ENCODE data around the gene PACRG. TPM values are rescaled to one million over a fixed set of nuclear protein-coding genes. Genes with fewer than 3 reads are reported as not detected.

PACRG gene
- polyA plus RNA-seq, 1 donor (not counting 4 experiments of a cell fraction or from before 2014, with no cell fraction given) = 0.31 TPM

DNA sequence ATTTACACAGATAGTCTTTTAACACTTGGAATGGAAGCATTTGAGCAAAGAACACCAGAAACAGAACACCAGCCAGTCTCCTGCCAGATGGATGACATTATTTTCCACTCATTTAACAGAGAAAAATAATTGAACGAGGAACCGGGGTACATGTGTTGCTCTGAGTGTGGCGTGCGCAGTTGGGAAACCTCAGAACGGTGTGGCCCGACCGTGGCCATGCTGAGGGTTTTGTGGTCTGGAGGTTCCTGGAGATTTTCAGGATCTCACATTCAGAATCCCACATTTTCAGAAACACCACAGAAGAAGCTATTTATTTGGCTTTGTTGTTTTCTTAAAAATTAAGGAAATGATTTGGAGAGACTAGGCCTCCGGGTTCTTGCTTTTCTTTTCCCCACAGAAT, 559.9 kb downstream of the PACRG start:
- Histone ChIP-seq H3K9ac (ENCODE audit: control insufficient read depth, extremely low read depth, insufficient read depth, low read length) (no peak overlapping the region), H3K9me1 (ENCODE audit: control insufficient read depth, extremely low read depth, insufficient read depth, low read length) (no peaks in the 10 kb centered on the region), H3K4me3 (ENCODE audit: control insufficient read depth in 2 of 3, extremely low read depth in 1 of 3, insufficient read depth in 2 of 3, low read depth in 1 of 3, low read length in 3 of 3) (no peak overlapping the region), H3K4me1 (ENCODE audit: control insufficient read depth, extremely low read depth, insufficient read depth, low read length) (no peaks in the 10 kb centered on the region), H3K27me3 (ENCODE audit: control insufficient read depth, extremely low read depth, insufficient read depth, low read length) (no peaks in the 10 kb centered on the region), H4K20me1 (ENCODE audit: control insufficient read depth, extremely low read depth, insufficient read depth, low read length) (no peaks in the 10 kb centered on the region), H3K9me3 (ENCODE audit: control insufficient read depth, low read depth, low read length) (no peaks in the 10 kb centered on the region), H3K79me2 (ENCODE audit: control insufficient read depth, insufficient read depth, low read length) (no peaks in the 10 kb centered on the region), H2AFZ (ENCODE audit: control insufficient read depth, low read length) (no peak overlapping the region), H3K36me3 (ENCODE audit: control insufficient read depth in 2 of 2, extremely low read depth in 1 of 2, insufficient read depth in 2 of 2, low read length in 2 of 2) (no peaks in the 10 kb centered on the region), H3K4me2 (ENCODE audit: control insufficient read depth, extremely low read depth, insufficient read depth, low read depth, low read length) (no peak overlapping the region), H3K27ac (ENCODE audit: control insufficient read depth, insufficient read depth, low read length) (no peak overlapping the region)
- DNase-seq (ENCODE audit: low read depth, low spot score) (no peak), FAIRE-seq (no peak)
- no peak for TF ChIP-seq EZH2 (IDR thresholded peaks at IDR 0.05; ENCODE audit: low read length)
- TF ChIP-seq, protein P1, sequence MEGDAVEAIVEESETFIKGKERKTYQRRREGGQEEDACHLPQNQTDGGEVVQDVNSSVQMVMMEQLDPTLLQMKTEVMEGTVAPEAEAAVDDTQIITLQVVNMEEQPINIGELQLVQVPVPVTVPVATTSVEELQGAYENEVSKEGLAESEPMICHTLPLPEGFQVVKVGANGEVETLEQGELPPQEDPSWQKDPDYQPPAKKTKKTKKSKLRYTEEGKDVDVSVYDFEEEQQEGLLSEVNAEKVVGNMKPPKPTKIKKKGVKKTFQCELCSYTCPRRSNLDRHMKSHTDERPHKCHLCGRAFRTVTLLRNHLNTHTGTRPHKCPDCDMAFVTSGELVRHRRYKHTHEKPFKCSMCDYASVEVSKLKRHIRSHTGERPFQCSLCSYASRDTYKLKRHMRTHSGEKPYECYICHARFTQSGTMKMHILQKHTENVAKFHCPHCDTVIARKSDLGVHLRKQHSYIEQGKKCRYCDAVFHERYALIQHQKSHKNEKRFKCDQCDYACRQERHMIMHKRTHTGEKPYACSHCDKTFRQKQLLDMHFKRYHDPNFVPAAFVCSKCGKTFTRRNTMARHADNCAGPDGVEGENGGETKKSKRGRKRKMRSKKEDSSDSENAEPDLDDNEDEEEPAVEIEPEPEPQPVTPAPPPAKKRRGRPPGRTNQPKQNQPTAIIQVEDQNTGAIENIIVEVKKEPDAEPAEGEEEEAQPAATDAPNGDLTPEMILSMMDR (optimal IDR thresholded peaks at IDR 0.05 in 1 of 3, IDR thresholded peaks at IDR 0.05 in 1 of 3, conservative IDR thresholded peaks at IDR 0.05 in 1 of 3; ENCODE audit: extremely low read depth in 1 of 3, insufficient read depth in 2 of 3, low read length in 3 of 3) = no peak
- dilution Hi-C loops (cut with MboI; ENCODE audit: extremely low pct_ligation_motif_present, low sequenced_read_pairs) = no loop called here

DNA sequence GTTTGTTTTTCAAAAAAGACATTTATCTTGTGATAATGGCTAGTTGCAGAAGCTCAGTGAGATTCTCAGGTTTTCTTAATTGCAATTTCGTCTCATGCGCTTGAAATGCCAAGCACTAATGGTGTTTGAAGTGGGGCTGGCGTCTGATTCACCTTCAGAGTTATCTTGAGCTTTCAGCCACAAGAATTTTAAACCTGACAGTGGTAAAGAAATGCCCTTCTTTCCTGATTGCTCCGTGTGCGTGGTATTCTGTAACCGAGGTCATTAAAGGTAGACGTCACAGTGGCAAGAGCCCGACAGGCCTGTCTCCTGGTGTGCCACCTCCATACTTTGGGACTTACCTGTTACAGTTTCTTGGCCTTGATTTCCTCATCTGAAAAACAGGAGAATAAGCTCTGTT, 560.3 kb downstream of the PACRG start:
- no peak overlapping the region for H3K27ac ChIP-seq (ENCODE audit: control insufficient read depth, insufficient read depth, low read length)
- no peak for DNase-seq (ENCODE audit: low read depth, low spot score)
- H3K9me1 ChIP-seq (ENCODE audit: control insufficient read depth, extremely low read depth, insufficient read depth, low read length) = no peaks in the 10 kb centered on the region
- no peaks in the 10 kb centered on the region for H3K27me3 ChIP-seq (ENCODE audit: control insufficient read depth, extremely low read depth, insufficient read depth, low read length)
- no peak overlapping the region for H3K4me3 ChIP-seq (ENCODE audit: control insufficient read depth in 2 of 3, extremely low read depth in 1 of 3, insufficient read depth in 2 of 3, low read depth in 1 of 3, low read length in 3 of 3)
- no peaks in the 10 kb centered on the region for H3K36me3 ChIP-seq (ENCODE audit: control insufficient read depth in 2 of 2, extremely low read depth in 1 of 2, insufficient read depth in 2 of 2, low read length in 2 of 2)
- no peaks in the 10 kb centered on the region for H3K9me3 ChIP-seq (ENCODE audit: control insufficient read depth, low read depth, low read length)
- H4K20me1 ChIP-seq (ENCODE audit: control insufficient read depth, extremely low read depth, insufficient read depth, low read length) = no peaks in the 10 kb centered on the region
- no peaks in the 10 kb centered on the region for H3K79me2 ChIP-seq (ENCODE audit: control insufficient read depth, insufficient read depth, low read length)
- no peak overlapping the region for H2AFZ ChIP-seq (ENCODE audit: control insufficient read depth, low read length)
- no peak overlapping the region for H3K4me2 ChIP-seq (ENCODE audit: control insufficient read depth, extremely low read depth, insufficient read depth, low read depth, low read length)
- TF ChIP-seq, protein P1 (optimal IDR thresholded peaks at IDR 0.05 in 1 of 3, IDR thresholded peaks at IDR 0.05 in 1 of 3, conservative IDR thresholded peaks at IDR 0.05 in 1 of 3; ENCODE audit: extremely low read depth in 1 of 3, insufficient read depth in 2 of 3, low read length in 3 of 3) = no peak
- TF ChIP-seq EZH2 (IDR thresholded peaks at IDR 0.05; ENCODE audit: low read length) = no peak
- dilution Hi-C loops (cut with MboI; ENCODE audit: extremely low pct_ligation_motif_present, low sequenced_read_pairs) = no loop called here
- FAIRE-seq = no peak
- H3K4me1 ChIP-seq (ENCODE audit: control insufficient read depth, extremely low read depth, insufficient read depth, low read length) = no peaks in the 10 kb centered on the region
- no peak overlapping the region for H3K9ac ChIP-seq (ENCODE audit: control insufficient read depth, extremely low read depth, insufficient read depth, low read length)
